GM18520 (cell line): ENCODE results near the gene FKBP1A.
"Not testable (repeated sequence)": the region's sequence is repeated elsewhere in the genome, so short reads cannot be mapped to it uniquely, and the experiment has no call there.

Experiments
- ATAC-seq: cut with Tn5 transposase; IDR thresholded peaks from one replicate; pipeline ENCODE4 v1.9.1; 2021; ENCODE audit not compliant: unreplicated experiment

The FKBP1A gene

GRCh38 chr20:1417790-1418189 is 24.9 kb upstream of the FKBP1A start:
- ATAC-seq = no peak

- no peak for ATAC-seq
Measured at GRCh38 chr20:1417273-1417672, 24.4 kb upstream of the FKBP1A start.

- no peak for ATAC-seq
Measured at GRCh38 chr20:1415667-1416468, 23.0 kb upstream of the FKBP1A start.

- ATAC-seq = no peak
Measured at GRCh38 chr20:1414982-1415381, 22.1 kb upstream of the FKBP1A start.

- no peak for ATAC-seq
Measured at GRCh38 chr20:1405801-1406200, 12.9 kb upstream of the FKBP1A start.

GRCh38 chr20:1403624-1404023 is 10.8 kb upstream of the FKBP1A start:
- no peak for ATAC-seq

GRCh38 chr20:1402149-1402548 is 9.3 kb upstream of the FKBP1A start:
- no peak for ATAC-seq

GRCh38 chr20:1401451-1401907 is 8.6 kb upstream of the FKBP1A start:
- ATAC-seq = no peak

GRCh38 chr20:1399678-1400366 is 7.0 kb upstream of the FKBP1A start:
- not testable (repeated sequence) for ATAC-seq

GRCh38 chr20:1398185-1398584 is 5.3 kb upstream of the FKBP1A start:
- not testable (repeated sequence) for ATAC-seq

- ATAC-seq = no peak
Measured at GRCh38 chr20:1397710-1398109, 4.9 kb upstream of the FKBP1A start.

- no peak for ATAC-seq
Measured at GRCh38 chr20:1396702-1397101, 3.8 kb upstream of the FKBP1A start.

- no peak for ATAC-seq
Measured at GRCh38 chr20:1396264-1396663, 3.4 kb upstream of the FKBP1A start.

- ATAC-seq = no peak
Measured at GRCh38 chr20:1394686-1395085, 1.8 kb upstream of the FKBP1A start.

GRCh38 chr20:1393507-1393882 is 641 bp upstream of the FKBP1A start:
- ATAC-seq = no peak

- ATAC-seq = no peak
Measured at GRCh38 chr20:1392443-1392692, 486 bp downstream of the FKBP1A start.

- ATAC-seq = no peak
Measured at GRCh38 chr20:1391640-1392442, 1.0 kb downstream of the FKBP1A start.

- ATAC-seq = no peak
Measured at GRCh38 chr20:1390581-1391403, 2.1 kb downstream of the FKBP1A start.

- no peak for ATAC-seq
Measured at GRCh38 chr20:1389703-1390580, 2.9 kb downstream of the FKBP1A start.
